CD4-positive, alpha-beta T cell treated with Interleukin-2 at 100 ng/mL for 4 hours (primary cell): Measurements from ENCODE around the gene PRLR.
"Not testable (repeated sequence)": the region's sequence is repeated elsewhere in the genome, so short reads cannot be mapped to it uniquely, and the experiment has no call there.

Source experiments
- DNase-seq: peaks from one replicate; pipeline ENCODE4 v3.0.0-alpha.2; 2020; ENCODE audit warnings: low spot score

Gene PRLR

GRCh38 chr5:35195472-35195852 lies 34.8 kb downstream of the PRLR start:
- DNase-seq, result no peak

- DNase-seq, result no peak
Measured at GRCh38 chr5:35194635-35195471, 35.4 kb downstream of the PRLR start.

DNA sequence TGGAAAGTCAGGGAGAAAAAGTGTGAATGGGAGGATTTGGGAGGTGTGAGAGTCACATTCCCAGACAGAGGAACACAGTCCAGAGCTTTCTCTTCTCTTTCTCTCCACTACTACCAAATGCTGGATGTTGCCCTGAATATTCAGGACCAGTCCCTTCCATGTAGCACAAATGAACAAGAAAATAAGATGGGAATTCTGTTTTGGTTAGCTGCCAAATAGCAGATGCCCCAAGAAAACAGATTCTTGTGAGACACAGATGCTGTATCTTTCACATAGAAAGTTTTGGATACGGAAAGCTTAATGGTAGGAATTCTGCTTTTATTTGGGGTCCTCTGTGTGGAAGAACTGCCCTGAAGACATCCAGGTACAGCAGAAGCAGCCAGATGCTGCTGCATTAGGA lies 37.8 kb downstream of the PRLR start:
- DNase-seq, result no peak

DNA sequence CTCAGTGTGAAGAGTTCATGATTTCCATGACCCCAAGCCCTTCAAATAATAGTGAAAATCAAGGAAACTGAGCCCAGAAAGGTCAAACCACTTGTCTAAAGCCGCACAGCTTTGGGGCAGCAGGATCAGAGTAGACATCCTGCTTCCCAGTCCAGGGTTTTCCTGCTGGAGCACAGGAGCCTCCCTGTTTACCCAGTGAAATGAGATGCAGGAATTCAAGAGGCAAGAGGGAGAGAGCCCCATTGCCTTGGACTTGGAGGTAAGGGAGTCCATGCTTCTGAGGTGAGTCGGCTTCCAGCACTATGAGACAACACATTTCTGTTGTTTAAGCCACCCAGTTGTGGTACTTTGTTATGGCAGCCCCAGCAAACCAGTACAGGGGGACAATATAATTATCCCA lies 40.5 kb downstream of the PRLR start:
- not testable (repeated sequence) for DNase-seq

GRCh38 chr5:35188031-35188457 lies 42.2 kb downstream of the PRLR start:
- no peak for DNase-seq

- not testable (repeated sequence) for DNase-seq
Measured at GRCh38 chr5:35187621-35188020, 42.7 kb downstream of the PRLR start.

DNA sequence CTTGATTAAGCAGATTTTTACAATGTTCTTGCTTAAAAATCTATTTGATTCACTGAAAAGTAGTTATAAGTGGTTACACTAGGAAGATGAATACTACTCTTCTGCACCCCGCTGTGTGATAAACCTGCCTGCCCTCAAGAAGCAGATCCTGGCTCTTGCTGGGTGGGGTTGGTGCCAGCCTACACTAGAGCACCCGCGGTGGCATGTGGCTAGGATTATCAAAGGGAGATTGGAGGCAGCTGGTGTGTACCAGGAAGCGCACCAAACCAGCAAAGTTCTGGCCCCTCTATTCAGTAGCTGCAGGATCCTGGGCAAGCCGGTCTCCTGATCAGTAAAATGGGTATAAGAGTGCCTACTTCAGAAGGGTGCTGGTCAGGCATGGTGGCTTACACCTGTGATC lies 43.5 kb downstream of the PRLR start:
- no peak for DNase-seq

GRCh38 chr5:35185518-35185917 lies 44.8 kb downstream of the PRLR start:
- DNase-seq, result no peak

DNA sequence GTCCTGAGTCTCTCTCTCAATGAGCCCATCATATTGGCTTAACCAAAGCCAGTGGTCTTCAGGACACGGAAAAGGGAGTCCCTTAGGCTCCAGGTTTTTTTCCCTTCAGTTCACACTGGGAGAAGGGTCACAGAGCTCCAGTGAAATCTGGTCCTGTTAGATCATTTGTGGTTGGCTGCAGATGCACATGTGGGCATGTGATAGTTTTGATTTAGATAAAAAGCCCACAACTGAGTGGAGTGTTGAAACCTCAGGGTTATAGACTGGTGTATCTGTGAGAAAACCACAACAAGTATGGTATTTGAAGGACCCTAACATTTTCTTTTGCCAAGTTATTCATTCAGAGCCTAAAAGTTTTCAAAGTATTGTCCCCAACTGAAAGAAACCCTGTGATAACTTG lies 46.7 kb downstream of the PRLR start:
- no peak for DNase-seq

DNA sequence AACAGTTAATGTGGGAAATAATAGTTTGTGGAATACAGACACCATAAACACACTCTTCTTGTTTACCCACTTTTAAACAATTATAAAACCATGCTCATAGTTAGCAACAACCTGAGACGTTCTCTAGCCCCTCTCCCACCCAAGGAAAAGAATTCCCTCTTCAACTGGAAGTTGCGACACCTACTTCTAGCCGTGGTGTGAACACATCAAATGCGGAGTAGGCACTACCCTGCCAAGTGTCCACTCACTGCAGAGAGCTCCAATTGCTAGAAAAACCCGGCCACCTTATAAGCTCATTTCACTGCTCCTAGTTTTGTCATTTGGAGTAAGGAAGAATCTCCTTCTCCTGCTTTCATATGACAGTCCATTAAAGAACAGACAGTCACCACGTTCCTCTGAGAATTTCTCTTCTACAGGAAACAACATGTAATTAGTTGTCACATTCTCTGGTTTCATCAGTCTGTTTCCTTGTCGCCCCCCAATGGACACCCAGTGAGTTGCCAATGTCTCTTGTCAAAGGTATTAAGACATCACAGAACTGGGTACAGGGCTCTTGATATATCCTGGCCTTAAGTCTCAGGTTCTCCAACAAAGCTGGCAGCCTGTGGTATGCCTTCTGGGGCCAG lies 47.3 kb downstream of the PRLR start:
- peak; percentile 14 for DNase-seq

- no peak for DNase-seq
Measured at GRCh38 chr5:35182486-35182885, 47.8 kb downstream of the PRLR start.

DNA sequence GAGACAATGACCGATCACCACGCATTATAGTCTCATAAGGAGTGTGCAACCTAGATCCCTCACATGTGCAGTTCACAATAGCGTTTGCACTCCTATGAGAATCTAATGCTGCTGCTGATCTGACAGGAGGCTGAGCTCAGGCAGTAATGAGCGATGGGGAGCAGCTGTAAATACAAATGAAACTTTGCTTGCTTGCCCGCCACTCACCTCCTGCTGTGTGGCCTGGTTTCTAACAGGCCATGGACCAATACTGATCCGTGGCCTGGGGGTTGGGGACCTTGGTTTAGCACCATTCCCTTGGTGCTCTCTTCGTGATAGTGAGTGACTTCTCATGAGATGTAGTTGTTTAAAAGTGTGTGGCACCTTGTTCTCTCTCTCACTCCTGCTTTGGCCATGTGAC lies 50.2 kb downstream of the PRLR start:
- DNase-seq, result no peak

GRCh38 chr5:35177783-35178182 lies 52.5 kb downstream of the PRLR start:
- no peak for DNase-seq

DNA sequence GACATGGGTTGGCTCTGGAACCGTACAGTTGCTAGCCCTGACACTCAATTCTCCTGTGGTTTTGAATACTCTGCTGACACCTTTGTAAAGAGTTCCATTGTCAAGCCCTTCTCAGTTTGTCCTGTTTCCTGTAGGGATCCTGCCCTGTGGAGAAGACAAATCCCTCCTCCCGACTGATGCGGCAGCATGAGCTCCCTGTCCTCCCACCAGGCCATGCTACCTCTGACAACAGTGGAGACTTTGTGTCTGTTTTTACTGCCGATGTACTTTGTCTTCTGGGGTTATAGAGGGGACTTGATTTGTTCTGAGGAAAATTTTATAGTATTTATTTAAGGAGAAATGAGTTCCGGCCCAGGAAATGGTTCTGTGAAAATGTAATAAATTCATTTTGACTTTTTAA lies 57.8 kb downstream of the PRLR start:
- no peak for DNase-seq

DNA sequence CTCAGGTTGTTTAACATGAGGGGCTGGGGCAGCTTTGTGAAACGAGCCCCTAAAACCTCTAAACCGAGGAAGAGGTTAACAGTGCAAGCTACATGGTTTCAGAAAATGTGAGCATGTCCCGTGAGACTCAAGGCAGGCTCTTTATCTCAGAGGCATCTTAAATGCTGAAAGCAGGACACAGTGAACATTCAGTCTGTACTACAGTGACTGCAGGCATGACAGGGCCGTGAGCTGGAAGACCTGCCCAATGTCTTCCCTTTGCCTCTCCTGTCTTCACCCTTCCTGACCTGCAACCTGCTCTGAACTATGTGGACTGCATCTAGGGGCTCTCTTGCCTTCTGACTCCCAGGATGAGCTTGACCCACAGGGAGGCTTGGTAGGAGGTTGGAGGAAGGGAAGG lies 58.3 kb downstream of the PRLR start:
- DNase-seq, result no peak

GRCh38 chr5:35171078-35171477 lies 59.2 kb downstream of the PRLR start:
- DNase-seq, result no peak

DNA sequence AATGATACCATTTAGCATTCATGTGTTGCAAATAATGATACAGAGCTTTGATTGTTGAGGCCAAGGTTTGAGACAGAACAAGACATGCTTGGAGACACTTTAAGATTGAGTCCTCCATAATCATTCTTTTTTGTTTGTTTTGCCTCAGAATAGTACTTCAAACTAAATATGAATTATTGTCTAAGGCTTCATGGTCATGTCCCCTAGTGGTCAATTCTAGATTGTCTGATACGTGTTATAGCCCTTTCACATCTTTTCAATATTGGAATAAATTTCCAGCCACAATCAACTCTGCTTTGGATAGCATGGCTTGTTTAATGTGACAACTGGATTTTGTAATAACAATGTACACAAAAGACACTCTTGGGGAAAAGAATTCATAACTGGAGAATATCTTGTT lies 64.2 kb downstream of the PRLR start:
- no peak for DNase-seq

DNA sequence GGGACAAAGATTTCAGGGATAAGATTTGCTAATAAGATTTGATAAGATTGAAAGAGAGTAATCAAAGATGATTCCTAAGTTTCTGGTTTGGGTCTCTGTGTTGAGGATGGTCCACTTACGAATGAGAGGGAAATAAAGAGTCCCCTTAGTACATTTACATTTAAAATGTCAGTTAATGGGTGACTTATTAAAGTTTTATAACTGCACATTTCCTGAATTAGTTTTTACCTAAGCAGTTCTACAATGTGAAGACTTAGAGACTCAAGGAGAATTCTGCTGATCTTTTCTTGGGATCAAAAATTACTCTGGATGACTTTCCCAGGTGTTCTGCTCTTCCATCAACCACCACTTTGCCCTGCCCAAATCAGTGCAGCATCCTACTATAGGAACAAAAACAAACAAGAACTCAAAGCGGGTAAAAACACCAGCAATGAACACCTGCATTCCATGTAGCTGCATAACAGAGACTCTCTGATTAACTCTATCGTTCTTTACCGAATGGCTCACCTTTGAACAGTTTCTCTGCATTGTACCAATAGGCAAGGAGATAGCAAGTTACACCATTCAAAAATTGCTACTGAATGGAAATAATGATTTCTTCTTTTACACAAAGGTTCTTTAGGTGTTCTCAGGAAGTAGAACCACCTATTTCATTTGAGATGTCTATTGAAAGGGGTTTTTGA lies 65.3 kb downstream of the PRLR start:
- no peak for DNase-seq

GRCh38 chr5:35163710-35164033 lies 66.6 kb downstream of the PRLR start:
- no peak for DNase-seq

DNA sequence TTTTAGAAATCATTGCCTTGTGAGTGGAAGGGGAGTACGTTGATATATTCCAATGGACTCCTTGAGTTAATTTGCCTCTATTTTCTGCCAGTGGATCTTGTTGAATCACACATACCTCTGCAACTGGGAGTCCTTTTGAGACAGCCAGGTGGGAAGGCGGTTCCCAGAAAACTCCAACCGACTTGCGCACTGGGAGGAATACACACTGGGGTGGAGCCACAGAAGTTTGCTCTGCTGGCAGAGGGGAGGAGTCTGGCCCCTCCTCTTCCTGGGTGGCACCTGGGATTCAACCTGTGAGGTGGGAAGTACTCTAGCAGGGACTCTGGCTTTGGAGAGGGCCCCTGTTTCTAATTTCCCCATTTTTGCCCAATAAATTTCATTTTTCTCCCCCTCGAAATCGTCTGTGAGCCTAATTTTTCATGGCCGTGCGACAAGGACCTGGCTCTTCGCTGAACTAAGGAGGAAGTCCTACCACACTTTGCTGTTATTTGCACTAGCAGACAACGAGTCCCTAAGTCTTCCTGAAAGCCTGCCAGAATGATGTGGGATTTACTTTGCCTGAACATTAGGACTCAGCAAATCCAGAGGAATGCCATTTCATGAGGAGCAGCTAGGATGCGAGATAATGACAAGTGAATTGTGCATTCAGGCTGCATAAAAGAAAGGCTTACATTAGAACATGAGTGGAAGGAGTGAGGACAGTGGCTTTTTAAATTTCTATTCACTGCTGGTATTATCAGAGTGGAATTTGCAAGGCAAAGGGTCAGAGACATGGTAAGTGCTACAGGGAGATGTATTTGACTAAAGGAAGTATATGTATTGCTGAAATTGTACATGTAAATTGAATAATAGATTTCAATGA lies 67.2 kb downstream of the PRLR start:
- DNase-seq, result no peak

DNA sequence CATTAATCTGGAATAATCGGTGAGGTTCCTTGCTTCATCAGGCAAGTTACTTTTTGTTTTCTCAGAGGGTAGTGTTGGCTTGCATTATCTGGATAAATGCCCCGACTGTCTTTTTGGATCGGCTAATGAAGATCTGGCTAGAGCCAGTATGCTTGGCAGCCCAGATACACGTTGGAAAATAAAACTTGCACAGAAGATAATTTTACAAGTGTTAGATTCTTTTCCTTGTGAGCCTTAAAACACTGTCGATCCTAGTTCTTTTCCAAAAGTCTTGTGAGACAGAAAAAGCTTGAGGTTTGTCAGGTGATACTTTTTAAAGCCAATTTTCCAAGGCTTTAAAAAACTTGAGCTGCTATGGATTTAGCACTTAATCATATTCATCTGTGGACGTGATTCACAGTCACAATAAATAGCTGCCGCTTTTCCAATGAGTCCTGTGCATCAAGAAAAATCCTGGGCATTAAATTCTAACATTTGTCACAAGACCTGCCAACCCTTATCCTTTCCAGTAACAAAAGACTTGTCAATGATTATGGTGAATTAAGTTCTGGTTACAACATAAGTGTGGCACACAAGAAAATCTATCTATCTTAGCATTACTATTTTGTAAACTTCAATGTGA lies 68.5 kb downstream of the PRLR start:
- no peak for DNase-seq
